Nephron progenitor cell (in vitro differentiated cells): ENCODE results near the gene FARSA.
A peak's percentile ranks its signal among the peaks of the same experiment; 100 is the strongest.
"Not testable (repeated sequence)": the region's sequence is repeated elsewhere in the genome, so short reads cannot be mapped to it uniquely, and the experiment has no call there.

ENCODE experiments used
- DNase-seq: peaks from one replicate; pipeline ENCODE4 v3.0.0; 2021
- H3K27ac Mint-ChIP-seq: 2 replicates; pipeline ENCODE4 v1.8.0; 2021; ENCODE audit warnings: mild to moderate bottlenecking, moderate library complexity, mixed read lengths
- H3K27me3 Mint-ChIP-seq: 2 replicates; pipeline ENCODE4 v1.8.0; 2021; ENCODE audit warnings: mild to moderate bottlenecking, low read depth, mixed read lengths; ENCODE audit not compliant: poor library complexity
- H3K36me3 Mint-ChIP-seq: 2 replicates; pipeline ENCODE4 v1.8.0; 2021; ENCODE audit warnings: low read depth, mixed read lengths
- H3K4me1 Mint-ChIP-seq: 2 replicates; pipeline ENCODE4 v1.8.0; 2021; ENCODE audit warnings: mixed read lengths
- H3K4me3 Mint-ChIP-seq: 2 replicates; pipeline ENCODE4 v1.8.0; 2021; ENCODE audit warnings: mild to moderate bottlenecking, moderate library complexity, mixed read lengths
- H3K9me3 Mint-ChIP-seq: 2 replicates; pipeline ENCODE4 v1.8.0; 2021; ENCODE audit warnings: mild to moderate bottlenecking, moderate library complexity, mixed read lengths
- CTCF ChIP-seq: fragments of 200-600 bp; sonication (generic); IDR thresholded peaks from 2 replicates; pipeline ENCODE4 v1.5.0; 2021; ENCODE audit warnings: antibody characterized with exemption

The FARSA gene

GRCh38 chr19:12918253-12918652 is 15.3 kb downstream of the FARSA start:
- peaks cover 24% of the 10 kb centered on the region for H3K36me3 Mint-ChIP-seq
- peaks cover 11% of the 10 kb centered on the region for H3K4me1 Mint-ChIP-seq
- no peak overlapping the region for H3K27ac Mint-ChIP-seq
- peaks cover 8% of the 10 kb centered on the region for H3K9me3 Mint-ChIP-seq
- DNase-seq: no peak
- H3K27me3 Mint-ChIP-seq: peaks cover 12% of the 10 kb centered on the region
- no peak overlapping the region for H3K4me3 Mint-ChIP-seq
- no peak for TF ChIP-seq CTCF

GRCh38 chr19:12915860-12916259 is 17.7 kb downstream of the FARSA start:
- not testable (repeated sequence) for DNase-seq, H3K9me3 Mint-ChIP-seq, H3K27ac Mint-ChIP-seq, H3K4me3 Mint-ChIP-seq, H3K36me3 Mint-ChIP-seq
- peaks cover 12% of the 10 kb centered on the region for H3K27me3 Mint-ChIP-seq
- peaks cover 24% of the 10 kb centered on the region for H3K4me1 Mint-ChIP-seq

- no peak for TF ChIP-seq CTCF
- Mint-ChIP-seq H3K36me3 (no peaks in the 10 kb centered on the region), H3K4me1 (peaks cover 27% of the 10 kb centered on the region), H3K27me3 (peaks cover 7% of the 10 kb centered on the region), H3K27ac (peak overlapping the region; percentile 78), H3K9me3 (peaks cover 7% of the 10 kb centered on the region), H3K4me3 (peak overlapping the region; percentile 45)
- DNase-seq: no peak
Measured at GRCh38 chr19:12913851-12914690, 19.4 kb downstream of the FARSA start.

- DNase-seq: peak; percentile 29
- Mint-ChIP-seq H3K27ac (peak overlapping the region; percentile 78), H3K4me3 (peak overlapping the region; percentile 6), H3K9me3 (no peaks in the 10 kb centered on the region), H3K4me1 (peaks cover 34% of the 10 kb centered on the region), H3K27me3 (peaks cover 3% of the 10 kb centered on the region), H3K36me3 (no peaks in the 10 kb centered on the region)
- TF ChIP-seq CTCF: no peak
Measured at GRCh38 chr19:12913011-12913561, 20.4 kb downstream of the FARSA start.

- H3K27me3 Mint-ChIP-seq: peaks cover 3% of the 10 kb centered on the region
- no peaks in the 10 kb centered on the region for H3K9me3 Mint-ChIP-seq
- H3K4me1 Mint-ChIP-seq: peaks cover 34% of the 10 kb centered on the region
- DNase-seq: no peak
- H3K4me3 Mint-ChIP-seq: no peak overlapping the region
- no peak overlapping the region for H3K27ac Mint-ChIP-seq
- no peaks in the 10 kb centered on the region for H3K36me3 Mint-ChIP-seq
- no peak for TF ChIP-seq CTCF
Measured at GRCh38 chr19:12912571-12912970, 20.9 kb downstream of the FARSA start.

- Mint-ChIP-seq H3K9me3 (no peaks in the 10 kb centered on the region), H3K27ac (no peak overlapping the region), H3K27me3 (peaks cover 3% of the 10 kb centered on the region), H3K4me1 (peaks cover 12% of the 10 kb centered on the region), H3K36me3 (no peaks in the 10 kb centered on the region), H3K4me3 (no peak overlapping the region)
- TF ChIP-seq CTCF: no peak
- DNase-seq: no peak
Measured at GRCh38 chr19:12907166-12907565, 26.3 kb downstream of the FARSA start.
